Islet of Langerhans (tissue), 1 donor: ENCODE results near the gene HELQ.
"Not testable (repeated sequence)": the region's sequence is repeated elsewhere in the genome, so short reads cannot be mapped to it uniquely, and the experiment has no call there.

Experiments used
- FAIRE-seq: peaks from one replicate; lab custom pipeline; 2011; peaks lifted over from hg19 to GRCh38; lab: Jason Lieb, UNC

HELQ gene

DNA sequence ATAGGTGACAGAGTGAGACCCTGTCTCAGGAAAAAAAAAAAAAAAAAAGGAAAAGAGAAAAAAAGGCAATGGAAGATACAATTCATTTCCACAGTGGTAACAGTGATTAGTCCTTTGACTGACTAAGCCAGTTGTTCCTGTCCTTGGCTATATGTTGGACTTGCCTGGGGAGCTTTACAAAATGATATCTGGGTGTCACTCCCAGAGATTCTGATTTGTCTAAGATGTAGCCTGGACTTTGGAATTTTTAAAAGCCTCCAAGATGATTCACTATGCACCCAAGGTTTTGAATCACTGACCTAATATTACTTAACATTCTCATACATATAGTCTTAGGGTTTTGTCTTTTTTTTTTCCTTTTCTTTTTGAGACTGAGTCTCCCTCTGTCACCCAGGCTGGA is 16.9 kb downstream of the HELQ start:
- no peak for FAIRE-seq

DNA sequence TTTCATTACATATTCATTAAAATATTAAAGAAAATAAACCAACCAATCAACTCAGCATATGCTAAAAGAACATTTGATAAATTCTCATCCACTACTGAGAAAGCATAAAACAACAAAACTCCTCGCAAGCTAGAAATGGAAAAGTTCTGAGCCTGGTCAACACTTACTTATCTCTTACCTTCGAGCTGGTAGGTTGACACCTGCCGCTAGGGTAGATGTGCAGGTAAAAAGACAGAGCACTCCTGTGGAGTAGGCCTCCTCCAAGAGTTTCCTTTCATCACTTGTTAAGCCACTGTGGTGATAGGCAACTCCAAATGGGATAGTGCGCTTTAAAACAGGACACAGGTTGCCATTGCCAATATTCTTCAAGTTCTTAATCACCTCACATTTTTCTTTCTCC is 18.9 kb downstream of the HELQ start:
- FAIRE-seq = no peak

DNA sequence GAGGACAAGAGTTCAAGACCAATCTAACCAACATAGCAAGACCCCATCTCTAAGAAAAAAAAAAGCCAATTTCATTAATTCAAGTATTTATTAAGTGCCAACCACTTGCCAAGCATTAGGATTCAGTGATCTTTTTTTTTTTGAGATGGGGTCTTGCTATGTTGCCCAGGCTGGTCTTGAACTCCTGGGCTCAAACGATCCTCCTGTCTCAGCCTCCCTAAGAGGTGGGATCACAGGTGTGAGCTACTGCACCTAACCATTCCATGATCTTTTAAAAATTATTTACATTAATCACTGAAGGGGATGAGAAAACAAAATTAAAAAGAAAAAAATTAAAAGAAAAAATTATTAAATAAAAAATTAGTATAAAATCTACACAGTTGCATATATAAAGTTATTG is 24.4 kb downstream of the HELQ start:
- FAIRE-seq = no peak

GRCh38 chr4:83418211-83418610 is 37.4 kb downstream of the HELQ start:
- no peak for FAIRE-seq

DNA sequence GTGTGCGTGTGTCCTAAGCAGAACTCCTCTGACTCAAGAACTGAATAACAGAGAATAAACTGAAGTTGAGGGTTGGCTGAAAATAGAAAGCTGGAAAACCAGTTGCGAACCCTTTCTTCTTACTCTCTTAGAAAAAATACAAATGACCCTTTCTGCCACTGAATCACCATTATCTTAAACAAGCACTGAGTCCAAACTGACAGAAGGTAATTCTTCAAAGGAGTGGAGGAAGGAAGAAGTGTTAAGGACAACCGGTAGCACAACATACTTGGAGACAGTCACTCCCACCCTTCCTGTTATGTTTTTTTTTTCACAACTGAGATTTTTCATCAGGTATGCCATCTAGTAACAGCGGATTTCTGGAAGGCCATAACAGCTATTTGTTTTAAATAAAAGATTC is 38.1 kb downstream of the HELQ start:
- no peak for FAIRE-seq

DNA sequence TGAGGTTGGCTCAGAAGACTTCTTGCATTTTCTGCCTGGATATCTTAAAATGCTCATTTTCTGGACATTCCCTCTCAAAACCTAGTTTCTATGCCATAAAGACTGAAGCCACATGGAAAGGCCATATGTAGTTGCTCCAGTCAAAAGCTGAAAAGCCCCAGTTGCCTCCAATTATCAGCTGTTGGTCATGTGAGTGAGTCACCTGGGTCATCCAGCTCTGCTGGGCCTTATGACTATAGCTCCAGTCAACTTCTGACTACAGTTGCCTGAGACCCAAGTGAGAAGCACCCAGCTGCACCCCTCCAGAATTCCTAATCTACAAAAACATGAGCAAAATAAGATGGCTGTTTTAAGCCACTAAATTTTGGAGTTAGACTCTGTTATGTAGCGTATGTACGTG is 41.9 kb downstream of the HELQ start:
- FAIRE-seq = no peak

DNA sequence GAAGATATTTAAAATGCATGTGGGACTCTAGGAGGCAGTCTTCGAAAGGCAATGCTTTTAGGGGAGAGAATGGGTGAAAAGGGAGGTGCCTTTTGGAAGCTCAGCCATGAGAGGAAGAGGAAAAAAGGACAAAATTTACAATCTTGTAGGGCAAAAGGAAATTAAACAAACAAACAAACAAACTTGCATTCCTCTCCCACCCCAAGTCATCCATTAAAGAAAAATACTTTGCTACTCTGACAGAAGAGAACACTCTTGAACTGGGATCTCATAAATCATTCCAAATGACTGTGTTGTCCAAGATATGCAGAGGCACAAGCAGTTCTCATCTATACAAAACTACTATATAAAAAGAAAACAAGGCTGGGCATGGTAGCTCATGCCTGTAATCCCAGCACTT is 46.7 kb downstream of the HELQ start:
- no peak for FAIRE-seq

DNA sequence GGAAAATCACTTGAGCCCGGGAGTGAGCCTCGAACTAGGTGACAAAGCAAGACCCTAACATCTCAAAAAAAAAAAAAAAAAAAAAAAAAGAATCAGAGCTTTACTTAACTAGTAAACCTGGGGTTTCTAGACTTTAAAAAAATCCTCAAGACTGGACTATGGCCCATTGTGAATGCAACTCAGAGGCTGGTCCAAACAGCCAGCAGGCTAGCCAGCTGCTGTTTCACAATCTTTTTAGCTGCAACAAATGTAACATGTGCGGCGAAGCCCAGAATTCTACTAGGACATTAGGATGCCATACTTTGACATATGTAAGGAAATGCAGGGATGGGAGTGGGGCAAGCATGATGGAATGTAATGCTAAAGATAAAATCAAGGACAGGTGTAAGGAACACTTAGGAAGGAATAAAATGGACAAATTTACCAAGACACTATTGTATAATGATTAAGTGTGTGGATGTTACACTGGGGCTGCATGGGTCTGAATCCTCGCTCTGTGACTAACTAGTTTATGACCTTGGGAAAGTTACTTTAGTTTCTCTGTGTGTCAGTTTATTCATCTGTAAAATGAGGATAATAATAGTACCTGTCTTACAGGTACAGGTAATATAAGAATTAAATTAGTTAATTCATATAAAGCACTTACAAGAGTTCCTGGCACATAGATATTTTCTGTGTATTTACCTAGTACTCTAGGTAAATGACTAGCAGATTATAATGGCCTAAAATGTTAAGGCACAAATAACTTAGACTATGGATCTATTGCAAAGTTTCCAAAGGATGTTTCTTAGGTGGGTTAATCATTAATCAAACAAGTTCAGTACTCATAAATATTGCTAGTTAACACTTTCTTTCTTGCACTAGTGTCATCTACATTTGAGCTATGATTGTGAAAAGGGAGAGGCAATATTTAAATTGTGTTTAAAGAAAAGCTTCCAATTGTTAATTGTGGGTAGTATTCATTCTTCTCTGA is 49.5 kb downstream of the HELQ start:
- FAIRE-seq = no peak

DNA sequence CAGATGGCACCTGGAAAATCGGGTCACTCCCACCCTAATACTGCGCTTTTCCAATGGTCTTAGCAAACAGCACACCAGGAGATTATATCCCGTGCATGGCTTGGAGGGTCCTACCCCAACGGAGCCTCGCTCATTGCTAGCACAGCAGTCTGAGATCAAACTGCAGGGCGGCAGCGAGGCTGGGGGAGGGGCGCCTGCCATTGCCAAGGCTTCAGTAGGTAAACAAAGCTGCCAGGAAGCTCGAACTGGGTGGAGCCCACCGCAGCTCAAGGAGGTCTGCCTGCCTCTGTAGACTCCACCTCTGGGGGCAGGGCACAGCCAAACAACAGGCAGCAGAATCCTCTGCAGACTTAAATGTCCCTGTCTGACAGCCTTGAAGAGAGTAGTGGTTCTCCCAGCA is 57.5 kb downstream of the HELQ start:
- FAIRE-seq = not testable (repeated sequence)

DNA sequence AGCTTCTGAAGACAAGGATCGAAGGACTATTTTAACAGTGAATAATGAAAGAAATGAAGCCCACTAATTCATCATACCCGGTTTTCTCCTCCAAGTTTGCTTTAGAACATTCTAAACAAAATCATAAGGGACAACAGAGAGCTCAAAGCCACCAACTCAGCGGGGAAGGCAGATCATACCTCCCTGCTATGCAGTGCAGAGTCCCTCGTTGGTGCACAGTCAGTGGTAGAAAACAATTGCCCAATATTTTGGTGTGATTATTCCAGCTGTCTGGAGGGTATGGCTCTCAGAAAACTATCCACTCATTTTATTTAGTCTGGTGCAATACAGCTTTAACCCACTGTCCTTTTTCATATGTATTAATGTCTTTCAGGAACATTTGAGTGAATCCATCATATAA is 61.7 kb downstream of the HELQ start:
- FAIRE-seq = no peak

- FAIRE-seq = no peak
Observed at GRCh38 chr4:83392562-83392961, 63.1 kb downstream of the HELQ start.

DNA sequence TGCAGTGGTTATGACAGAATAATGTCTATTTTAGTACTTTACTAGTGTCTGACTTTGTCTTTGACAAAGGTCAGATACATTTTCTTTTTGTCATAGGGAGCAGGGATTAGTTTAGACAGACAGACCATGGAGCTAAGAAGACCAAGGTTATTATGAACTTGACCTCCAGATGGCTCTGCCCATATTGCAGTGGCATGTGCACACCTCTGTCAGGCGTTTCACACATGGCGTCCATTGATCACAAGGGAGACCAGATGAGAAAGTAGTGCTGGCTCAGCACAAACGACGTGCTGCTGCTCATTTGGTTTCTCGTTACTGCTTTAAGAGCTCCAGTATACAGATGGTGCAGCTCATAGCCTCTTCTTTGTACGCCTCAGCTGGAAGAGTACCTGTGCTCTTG is 64.7 kb downstream of the HELQ start:
- FAIRE-seq = no peak

DNA sequence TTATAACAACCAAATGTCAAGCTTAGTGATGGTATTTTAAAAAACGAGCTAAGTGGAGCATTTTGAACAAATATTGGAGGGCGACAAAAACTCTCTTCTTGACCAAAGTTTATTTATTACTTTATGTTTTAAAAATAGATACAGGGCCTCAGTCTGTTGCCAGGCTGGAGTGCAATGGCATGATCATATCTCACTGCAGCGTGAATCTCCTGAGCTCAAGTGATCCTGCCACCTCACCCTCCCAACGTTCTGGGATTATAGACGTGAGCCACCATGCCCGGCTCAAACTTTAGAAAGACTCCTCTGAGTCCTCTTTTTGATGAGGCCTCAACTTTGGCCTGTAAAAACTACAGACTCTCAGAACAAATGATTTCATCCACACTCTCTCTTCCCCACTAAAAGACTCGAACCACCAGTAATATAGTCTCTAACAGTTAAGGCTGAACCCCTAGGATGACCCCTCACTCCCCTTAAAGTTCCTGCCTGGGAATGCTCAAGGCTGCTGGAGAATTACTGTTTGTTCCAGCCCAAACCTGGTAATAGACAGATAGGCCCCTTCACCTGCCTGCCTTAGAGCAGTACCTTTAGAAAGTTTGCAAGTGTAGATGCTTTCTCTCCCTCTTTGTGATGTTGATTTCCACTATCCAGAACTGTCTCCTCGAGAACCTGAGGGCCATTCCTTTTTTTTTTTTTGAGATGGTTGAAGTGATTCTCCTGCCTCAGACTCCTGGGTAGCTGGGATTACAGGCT is 65.7 kb downstream of the HELQ start:
- FAIRE-seq = no peak

DNA sequence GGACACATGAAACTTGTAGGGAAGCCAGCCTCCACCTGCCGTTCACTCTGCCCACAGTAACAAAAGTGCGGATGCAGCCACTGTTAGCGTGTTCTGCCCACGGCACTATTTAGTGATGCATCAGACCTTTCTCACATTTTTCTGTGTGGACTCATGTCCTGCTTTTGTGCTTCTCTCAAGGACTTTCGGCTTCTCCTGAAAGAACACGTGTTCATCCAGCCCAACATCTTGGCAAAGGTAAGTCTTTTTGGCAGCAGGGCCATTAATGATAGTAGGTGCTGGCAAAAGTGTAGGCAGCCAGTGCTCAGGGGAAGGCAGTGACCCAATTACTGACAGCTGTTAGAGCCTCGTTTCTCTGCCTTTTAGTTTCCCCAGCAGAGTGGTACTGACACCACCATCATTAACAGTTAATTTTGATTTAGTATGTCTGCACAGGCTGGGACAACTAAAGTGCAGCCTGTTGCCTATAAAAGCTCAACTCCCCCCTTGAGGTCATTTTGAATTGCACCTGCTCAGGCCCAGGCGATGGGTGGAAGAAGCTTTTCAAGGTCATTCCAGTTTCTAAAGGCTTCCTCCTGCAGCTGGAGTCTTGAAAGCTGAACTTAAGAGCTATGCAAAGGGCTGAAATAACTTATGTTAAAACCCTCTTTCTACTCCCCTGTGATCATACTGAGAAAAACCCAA is 66.4 kb downstream of the HELQ start:
- no peak for FAIRE-seq

DNA sequence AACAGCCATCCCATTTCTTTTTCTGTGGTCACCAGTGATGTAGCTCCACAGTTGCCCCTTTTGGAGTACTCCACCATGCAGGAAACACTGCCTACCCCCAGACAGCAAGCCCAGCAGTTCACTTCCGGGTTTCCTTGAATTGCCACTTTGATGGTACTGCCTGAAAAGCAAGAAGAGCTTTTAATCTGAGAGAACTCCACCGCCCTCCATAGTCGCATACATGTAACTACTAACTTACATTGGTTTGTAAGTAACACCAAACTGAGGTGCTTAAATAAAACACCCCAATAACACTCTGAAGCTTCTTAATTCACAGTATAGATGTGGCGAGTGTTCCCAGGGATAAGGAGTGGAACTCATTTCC is 67.3 kb downstream of the HELQ start:
- FAIRE-seq = no peak

- no peak for FAIRE-seq
Observed at GRCh38 chr4:83387476-83388312, 67.9 kb downstream of the HELQ start.

- no peak for FAIRE-seq
Observed at GRCh38 chr4:83387012-83387411, 68.6 kb downstream of the HELQ start.

GRCh38 chr4:83382850-83383249 is 72.8 kb downstream of the HELQ start:
- no peak for FAIRE-seq

DNA sequence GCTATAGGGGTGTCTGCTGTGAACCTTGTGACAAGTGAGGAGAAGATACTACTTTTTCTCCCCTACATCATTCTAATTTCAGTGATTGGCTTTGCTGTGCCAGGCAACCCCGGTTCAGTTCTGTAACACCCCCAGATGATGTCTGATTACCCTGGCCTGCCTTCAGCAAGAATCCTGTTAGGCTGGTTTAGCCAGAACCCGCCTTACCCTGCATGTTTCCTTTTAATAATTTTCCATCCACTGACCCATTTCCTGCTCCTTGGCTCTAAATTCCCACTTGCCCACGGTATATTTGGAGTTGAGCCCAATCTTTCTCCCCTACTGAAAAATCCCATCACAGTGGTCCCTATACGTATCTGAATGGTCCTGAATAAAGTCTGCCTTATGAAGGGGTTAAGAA is 74.5 kb downstream of the HELQ start:
- no peak for FAIRE-seq

- FAIRE-seq = no peak
Observed at GRCh38 chr4:83378419-83378818, 77.2 kb downstream of the HELQ start.

DNA sequence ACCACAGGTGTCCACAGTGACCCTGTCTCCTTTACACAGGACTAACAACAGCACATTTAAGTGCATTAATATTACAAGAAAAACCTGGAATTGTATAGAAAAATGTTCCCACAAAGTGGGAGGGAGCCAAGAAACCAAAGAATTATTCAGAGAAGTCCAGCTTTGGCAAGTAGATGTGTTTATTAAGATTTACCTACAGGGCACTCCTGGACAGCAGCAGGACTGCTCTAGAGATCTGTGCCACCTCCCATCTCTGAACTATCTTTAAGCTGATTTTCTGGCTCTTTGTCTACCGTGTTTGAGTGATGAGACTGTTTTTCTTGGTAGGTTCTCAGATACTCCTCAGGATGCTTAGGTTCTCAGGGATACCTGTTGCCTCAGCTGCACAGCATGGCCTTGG is 82.7 kb downstream of the HELQ start:
- FAIRE-seq = no peak

DNA sequence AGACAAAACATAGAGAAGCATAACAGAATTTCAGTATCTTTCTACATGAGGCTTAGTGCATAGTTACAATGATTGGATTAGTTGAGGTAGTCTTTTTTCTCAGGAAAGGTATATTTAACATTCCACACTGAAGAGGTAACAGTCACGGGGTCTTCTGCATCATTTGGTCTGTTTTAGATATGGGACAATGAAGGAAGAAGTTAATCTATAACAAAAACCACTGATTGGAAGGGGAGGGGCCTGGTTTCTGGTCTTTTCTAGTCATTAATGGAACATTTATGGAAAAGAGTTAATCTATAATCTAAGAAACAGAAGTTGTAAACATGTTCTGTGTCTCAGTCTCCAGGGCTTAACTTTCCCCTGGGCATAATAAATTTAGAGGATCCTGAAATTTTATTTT is 83.7 kb downstream of the HELQ start:
- FAIRE-seq = no peak
